GM12878 (cell line): ENCODE results near the gene PODXL2. TPM values are rescaled to one million over a fixed set of nuclear protein-coding genes. Genes with fewer than 3 reads are reported as not detected.
A peak's percentile ranks its signal among the peaks of the same experiment; 100 is the strongest.

ENCODE experiments used
- ATAC-seq: fragments of 200-7000 bp; cut with Tn5 transposase; 3 replicates; pipeline ENCODE4 v1.9.1; 2020; ENCODE audit warnings: mild to moderate bottlenecking, moderate library complexity
- BruUV-seq: library from RNA; stranded (reverse); fragments of 400-500 nt; replicated peaks from 2 replicates; lab custom pipeline; 2021; lab: Mats Ljungman, UMichigan
- CTCF ChIA-PET: fragments of 300-600 bp; sonication (Branson Sonifier 250); formaldehyde crosslinking; extraction: SDS; loops from one replicate; lab custom pipeline; 2021; ENCODE audit warnings: inconsistent platforms; lab: Yijun Ruan, JAX
- POLR2A ChIA-PET: fragments of 350-600 bp; formaldehyde crosslinking; extraction: SDS; loops from one replicate; lab custom pipeline; 2021; ENCODE audit warnings: inconsistent platforms; lab: Charles Lee
- RAD21 ChIA-PET: fragments of 300-600 bp; sonication (Branson Sonifier 250); formaldehyde crosslinking; loops from one replicate; lab custom pipeline; 2023; ENCODE audit warnings: antibody characterized with exemption; ENCODE audit not compliant: unreplicated experiment; lab: Charles Lee
- SMC1A ChIA-PET: fragments of 300-600 bp; sonication (Branson Sonifier 250); formaldehyde crosslinking; loops from one replicate; lab custom pipeline; 2023; ENCODE audit not compliant: unreplicated experiment, uncharacterized antibody; lab: Charles Lee
- DNase-seq: peaks from one replicate; pipeline ENCODE4 v3.0.0-alpha.2; 2011; ENCODE audit warnings: low read depth, low spot score
- FAIRE-seq: peaks from 3 replicates; lab custom pipeline; 2011; peaks lifted over from hg19 to GRCh38; lab: Jason Lieb, UNC
- H2AFZ ChIP-seq: 2 replicates; pipeline ENCODE4 v1.6.0; 2011; ENCODE audit warnings: low read depth, low read length, control low read depth; ENCODE audit not compliant: control insufficient read depth
- H3K27ac ChIP-seq: 2 replicates; pipeline ENCODE4 v1.5.1; 2011; ENCODE audit warnings: control low read depth; ENCODE audit not compliant: control insufficient read depth, insufficient read depth
- H3K27me3 ChIP-seq, 2 experiments: replicated peaks in 1 of 2; 2 replicates each; pipeline versions ENCODE4 v1.6.0 to v1.6.1; 2011; ENCODE audit warnings: low read length in 1 of 2; ENCODE audit not compliant: control insufficient read depth in 2 of 2, insufficient read depth in 2 of 2
- H3K36me3 ChIP-seq, 2 experiments: 2 replicates each; pipeline ENCODE4 v1.5.1; 2011; ENCODE audit warnings: low read length in 1 of 2; ENCODE audit not compliant: control insufficient read depth in 2 of 2, insufficient read depth in 2 of 2
- H3K4me1 ChIP-seq: 2 replicates; pipeline ENCODE4 v1.6.1; 2011; ENCODE audit warnings: mild to moderate bottlenecking, low read length, moderate library complexity, mixed read lengths; ENCODE audit not compliant: control insufficient read depth, insufficient read depth
- H3K4me2 ChIP-seq: 2 replicates; pipeline ENCODE4 v1.6.0; 2011; ENCODE audit warnings: control low read depth; ENCODE audit not compliant: control insufficient read depth, insufficient read depth
- H3K4me3 ChIP-seq: fragments of 200-600 bp; sonication (generic); 2 replicates; pipeline ENCODE4 v1.5.1; 2016
- H3K79me2 ChIP-seq: 2 replicates; pipeline ENCODE4 v1.6.0; 2011; ENCODE audit warnings: low read length; ENCODE audit not compliant: control insufficient read depth, insufficient read depth
- H3K9ac ChIP-seq: 2 replicates; pipeline ENCODE4 v1.8.0; 2011; ENCODE audit warnings: low read length, control low read depth, mixed read lengths; ENCODE audit not compliant: control insufficient read depth, insufficient read depth
- H3K9me3 ChIP-seq: replicated peaks from 3 replicates; pipeline ENCODE4 v1.5.1; 2011; ENCODE audit warnings: mild to moderate bottlenecking, low read length; ENCODE audit not compliant: control insufficient read depth, insufficient read depth
- H4K20me1 ChIP-seq: 2 replicates; pipeline ENCODE4 v1.6.0; 2011; ENCODE audit not compliant: control insufficient read depth, insufficient read depth
- MTA3 ChIP-seq: IDR thresholded peaks from 2 replicates; pipeline ENCODE4 v1.6.1; 2012; ENCODE audit warnings: low read length, inconsistent platforms, borderline replicate concordance
- POLR2A ChIP-seq: IDR thresholded peaks from 2 replicates; pipeline ENCODE4 v1.6.1; 2011; ENCODE audit warnings: low read depth, mild to moderate bottlenecking, low read length
- POLR2AphosphoS5 ChIP-seq: IDR thresholded peaks from 2 replicates; pipeline ENCODE4 v1.6.1; 2011; ENCODE audit warnings: mild to moderate bottlenecking, low read length, inconsistent platforms
- STAT1 ChIP-seq: fragments of 450-650 bp; conservative IDR thresholded peaks from 2 replicates; pipeline ENCODE4 v1.6.1; 2014; ENCODE audit warnings: antibody characterized with exemption, mild to moderate bottlenecking
- ZBED1 ChIP-seq: IDR thresholded peaks from 2 replicates; pipeline ENCODE4 v1.6.1; 2016; ENCODE audit warnings: borderline replicate concordance
- ZNF24 ChIP-seq: fragments of 450-650 bp; IDR thresholded peaks from 2 replicates; pipeline ENCODE4 v1.6.1; 2017; ENCODE audit warnings: antibody characterized with exemption, mild to moderate bottlenecking
- WGBS: methylation state at CpG from one replicate; pipeline ENCODE4 v1.1.6; 2016; ENCODE audit warnings: low lambda C conversion rate; ENCODE audit not compliant: insufficient replicate concordance, insufficient coverage; ENCODE audit errors: missing lambda C conversion rate; 5-methylcytosine and 5-hydroxymethylcytosine counted together
- in situ Hi-C: fragments of 300-500 bp; cut with MboI; formaldehyde crosslinking; loops from 9 replicates; pipeline ENCODE4 v1.14.3; 2018; ENCODE audit warnings: mixed read lengths
- intact Hi-C: fragments of 100-400 bp; cut with micrococcal nuclease; formaldehyde crosslinking; loops from one replicate; pipeline ENCODE4 v1.14.2; 2022; ENCODE audit not compliant: unreplicated experiment
- polyA plus RNA-seq, 11 experiments: library from polyadenylated mRNA; depleted of rRNA in 4 of 11; unstranded in 6 of 11; stranded (reverse) in 5 of 11; fragments of >200 nt; fragmentation: Nextera tagmentation in 4 of 11; fragmentation: Illumina TruSeq in 1 of 11; extraction: Ambion mirVana in 4 of 11; extraction: Trizol in 1 of 11; gene quantifications; 1 replicate in 1 of 11; 2 replicates in 10 of 11; pipeline versions ENCODE4 v1.2.1 to v1.2.3, GENCODE V29; 2011 to 2016; ENCODE audit warnings: inconsistent platforms in 2 of 11, missing spikeins in 2 of 11, low read depth in 1 of 11
- total RNA-seq, 4 experiments: library from RNA; depleted of rRNA in 3 of 4; stranded (reverse); fragments of >200 nt in 3 of 4; fragmentation: Illumina TruSeq in 1 of 4; extraction: Trizol in 1 of 4; gene quantifications; 2 replicates each; pipeline versions ENCODE4 v1.2.1 to v1.2.3, GENCODE V29; 2013 to 2021

PODXL2 gene
- total and polyA plus RNA-seq, 10 of the 15 experiments (the other 5 are each of a cell fraction or from before 2014, with no cell fraction given): 0.03 to 24.4 (median 13.6) TPM; not detected in 2

GRCh38 chr3:127687228-127687737 lies 58.3 kb downstream of the PODXL2 start:
- DNase-seq: no peak
- CTCF ChIA-PET: no interaction called here

GRCh38 chr3:127688022-127688415 lies 59.0 kb downstream of the PODXL2 start:
- H3K9ac ChIP-seq: no peak overlapping the region
- H3K9me3 ChIP-seq: no peaks in the 10 kb centered on the region
- in situ Hi-C loops: no loop called here
- H3K4me2 ChIP-seq: no peak overlapping the region
- intact Hi-C loops: no loop called here
- no peak for ATAC-seq
- BruUV-seq: no TSS peak
- POLR2A ChIA-PET: no interaction called here
- no peak overlapping the region for H2AFZ ChIP-seq
- CTCF ChIA-PET: no interaction called here
- no peaks in the 10 kb centered on the region for H4K20me1 ChIP-seq
- RAD21 ChIA-PET: no interaction called here
- H3K36me3 ChIP-seq: peaks cover 14 to 19% of the 10 kb centered on the region in 2 experiments
- no peaks in the 10 kb centered on the region for H3K79me2 ChIP-seq
- whole genome bisulfite sequencing: 72% methylated on average over 2 of the region's 2 CpGs
- SMC1A ChIA-PET: no interaction called here
- TF ChIP-seq POLR2A: 0 out of 2 replicates have a peak, but pooled peaks have one; percentile 24
- TF ChIP-seq MTA3: 0 out of 2 replicates have a peak, but pooled peaks have one; percentile 26
- no peak for TF ChIP-seq ZBED1
- TF ChIP-seq POLR2AphosphoS5: no peak
- TF ChIP-seq, all 136 proteins: peak for 2
- Histone ChIP-seq H3K4me3 (no peak overlapping the region), H3K27me3 (no peaks in the 10 kb centered on the region), H3K4me1 (peaks cover 9% of the 10 kb centered on the region), H3K27ac (no peak overlapping the region)
- DNase-seq: no peak
- FAIRE-seq: no peak

More at GRCh38 chr3:127687228-127687737, 58.3 kb downstream of the PODXL2 start:
- H2AFZ ChIP-seq: no peak overlapping the region
- in situ Hi-C loops (no loop called here), intact Hi-C loops (no loop called here)
- POLR2A ChIA-PET: no interaction called here
- no peak for FAIRE-seq
- WGBS: 97% methylated on average over 2 of the region's 2 CpGs
- no TSS peak for BruUV-seq
- no peaks in the 10 kb centered on the region for H3K79me2 ChIP-seq
- SMC1A ChIA-PET: no interaction called here
- no peaks in the 10 kb centered on the region for H3K9me3 ChIP-seq
- H3K4me3 ChIP-seq: no peak overlapping the region
- H3K4me1 ChIP-seq: peaks cover 14% of the 10 kb centered on the region
- no peak overlapping the region for H3K9ac ChIP-seq
- ATAC-seq: no peak
- no peak overlapping the region for H3K27ac ChIP-seq
- H4K20me1 ChIP-seq: no peaks in the 10 kb centered on the region
- H3K27me3 ChIP-seq: no peaks in the 10 kb centered on the region
- TF ChIP-seq STAT1 (no peak), ZNF24 (peak; percentile 97)
- RAD21 ChIA-PET: no interaction called here
- H3K4me2 ChIP-seq: no peak overlapping the region
- peaks cover 7 to 13% of the 10 kb centered on the region in 2 experiments; a peak in 3 of 4 replicates for H3K36me3 ChIP-seq
